Right lobe of liver (tissue), 4 donors: ENCODE data around the gene SLC8A2.

Experiments
- CTCF ChIP-seq, 4 donors: fragments of 200-600 bp in 3 of 4; fragments of 450-650 bp in 1 of 4; IDR thresholded peaks; one replicate each; pipeline versions ENCODE4 v1.5.1 to v1.8.0; 2016 to 2022; ENCODE audit warnings: antibody characterized with exemption in 4 of 4, mild to moderate bottlenecking in 2 of 4
- POLR2A ChIP-seq: fragments of 450-650 bp; IDR thresholded peaks from one replicate; pipeline ENCODE4 v1.6.1; 2017; ENCODE audit warnings: antibody characterized with exemption, mild to moderate bottlenecking
- donor health status: DM: no; HTN: no; CAD: no.
- donor health status: DM: no; HTN: no; CAD: no.
- donor health status: DM: no; HTN: yes; CAD: no.

- TF ChIP-seq CTCF (IDR thresholded peaks at IDR 0.05) = no peak
- TF ChIP-seq POLR2A = no peak
These were observed 90.6 kb downstream of the SLC8A2 start for GRCh38 chr19:47381121-47381520.
